ENCODE results near the gene SLC39A9. TPM values are rescaled to one million over a fixed set of nuclear protein-coding genes. Genes with fewer than 3 reads are reported as not detected.
"Not testable (repeated sequence)": the region's sequence is repeated elsewhere in the genome, so short reads cannot be mapped to it uniquely, and the experiment has no call there.

Gene SLC39A9
- total RNA-seq, 1 donor from 2014 or later: 140 TPM

DNA sequence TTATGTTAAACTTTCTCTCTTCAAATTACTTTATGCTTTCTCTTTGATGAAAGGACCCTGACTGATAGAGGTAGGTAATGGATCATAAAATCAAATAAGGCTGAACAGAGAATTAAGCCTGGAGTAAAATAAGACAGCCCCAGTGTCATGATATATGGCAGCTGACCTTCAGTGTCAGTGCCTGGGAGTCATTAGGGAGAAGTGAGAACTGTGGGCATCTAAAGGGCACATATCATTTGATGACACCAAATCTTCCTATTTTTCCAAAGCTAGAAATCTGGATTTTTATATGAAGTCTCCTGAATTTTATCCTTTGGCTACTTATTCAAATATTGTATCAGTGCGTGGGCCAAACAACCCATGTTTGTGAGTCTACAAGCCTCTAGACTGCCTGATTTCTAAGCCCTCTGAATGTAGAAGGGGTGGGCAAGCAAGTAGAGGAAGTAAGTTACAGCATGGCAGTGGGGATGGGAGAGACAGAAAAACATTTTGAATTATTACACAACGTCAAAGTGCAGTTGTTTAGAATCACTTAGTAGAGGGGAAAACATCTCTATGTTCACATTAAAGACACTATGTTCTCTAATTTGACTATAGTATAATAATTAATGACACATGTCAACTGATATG is 10.0 kb downstream of the SLC39A9 start:
- Histone ChIP-seq H3K4me3 (ENCODE audit: low read depth, low read length) (no peak overlapping the region), H3K36me3 (ENCODE audit: control insufficient read depth, insufficient read depth, low read length) (no peaks in the 10 kb centered on the region), H3K27me3 (ENCODE audit: control insufficient read depth, insufficient read depth, low read length) (no peaks in the 10 kb centered on the region)
- TF ChIP-seq, protein P1, sequence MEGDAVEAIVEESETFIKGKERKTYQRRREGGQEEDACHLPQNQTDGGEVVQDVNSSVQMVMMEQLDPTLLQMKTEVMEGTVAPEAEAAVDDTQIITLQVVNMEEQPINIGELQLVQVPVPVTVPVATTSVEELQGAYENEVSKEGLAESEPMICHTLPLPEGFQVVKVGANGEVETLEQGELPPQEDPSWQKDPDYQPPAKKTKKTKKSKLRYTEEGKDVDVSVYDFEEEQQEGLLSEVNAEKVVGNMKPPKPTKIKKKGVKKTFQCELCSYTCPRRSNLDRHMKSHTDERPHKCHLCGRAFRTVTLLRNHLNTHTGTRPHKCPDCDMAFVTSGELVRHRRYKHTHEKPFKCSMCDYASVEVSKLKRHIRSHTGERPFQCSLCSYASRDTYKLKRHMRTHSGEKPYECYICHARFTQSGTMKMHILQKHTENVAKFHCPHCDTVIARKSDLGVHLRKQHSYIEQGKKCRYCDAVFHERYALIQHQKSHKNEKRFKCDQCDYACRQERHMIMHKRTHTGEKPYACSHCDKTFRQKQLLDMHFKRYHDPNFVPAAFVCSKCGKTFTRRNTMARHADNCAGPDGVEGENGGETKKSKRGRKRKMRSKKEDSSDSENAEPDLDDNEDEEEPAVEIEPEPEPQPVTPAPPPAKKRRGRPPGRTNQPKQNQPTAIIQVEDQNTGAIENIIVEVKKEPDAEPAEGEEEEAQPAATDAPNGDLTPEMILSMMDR (IDR thresholded peaks at IDR 0.05; ENCODE audit: insufficient read depth, low read length, severe bottlenecking): no peak
- FAIRE-seq: no peak
- no peak for DNase-seq (ENCODE audit: low read depth)

GRCh38 chr14:69413483-69413882 is 15.0 kb downstream of the SLC39A9 start:
- Histone ChIP-seq H3K36me3 (ENCODE audit: control insufficient read depth, insufficient read depth, low read length) (no peaks in the 10 kb centered on the region), H3K4me3 (ENCODE audit: low read depth, low read length) (no peak overlapping the region), H3K27me3 (ENCODE audit: control insufficient read depth, insufficient read depth, low read length) (no peaks in the 10 kb centered on the region)
- TF ChIP-seq, protein P1 (IDR thresholded peaks at IDR 0.05; ENCODE audit: insufficient read depth, low read length, severe bottlenecking): no peak
- no peak for DNase-seq (ENCODE audit: low read depth)
- FAIRE-seq: no peak

- not testable (repeated sequence) for H3K36me3 ChIP-seq (ENCODE audit: control insufficient read depth, insufficient read depth, low read length); DNase-seq (ENCODE audit: low read depth); H3K4me3 ChIP-seq (ENCODE audit: low read depth, low read length); H3K27me3 ChIP-seq (ENCODE audit: control insufficient read depth, insufficient read depth, low read length); FAIRE-seq
These were observed 17.6 kb downstream of the SLC39A9 start for GRCh38 chr14:69416087-69416486.

DNA sequence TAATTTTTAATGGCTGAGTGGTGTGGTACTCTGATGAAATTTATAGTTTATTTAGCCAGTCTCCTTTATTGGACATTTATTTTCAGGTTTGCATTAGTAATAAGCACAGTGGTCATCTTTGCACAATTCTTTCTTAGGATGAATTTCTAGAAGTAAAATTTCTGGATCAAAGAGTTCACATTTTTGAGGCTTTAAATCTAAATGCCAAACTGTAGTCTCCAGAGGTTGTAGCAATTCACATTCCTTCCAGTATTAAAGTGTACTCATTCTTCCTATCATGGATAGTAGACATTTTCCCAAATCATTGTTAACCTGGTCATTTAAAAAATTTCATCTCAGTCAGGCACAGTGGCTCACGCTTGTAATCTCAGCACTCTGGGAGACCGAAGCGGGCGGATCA is 24.8 kb downstream of the SLC39A9 start:
- no peak overlapping the region for H3K4me3 ChIP-seq (ENCODE audit: low read depth, low read length)
- FAIRE-seq (no peak), DNase-seq (ENCODE audit: low read depth) (no peak)
- peaks cover 3% of the 10 kb centered on the region for H3K36me3 ChIP-seq (ENCODE audit: control insufficient read depth, insufficient read depth, low read length)
- TF ChIP-seq, protein P1 (IDR thresholded peaks at IDR 0.05; ENCODE audit: insufficient read depth, low read length, severe bottlenecking): no peak
- H3K27me3 ChIP-seq (ENCODE audit: control insufficient read depth, insufficient read depth, low read length): no peaks in the 10 kb centered on the region

- TF ChIP-seq, protein P1 (IDR thresholded peaks at IDR 0.05; ENCODE audit: insufficient read depth, low read length, severe bottlenecking): no peak
- H3K27me3 ChIP-seq (ENCODE audit: control insufficient read depth, insufficient read depth, low read length): no peaks in the 10 kb centered on the region
- DNase-seq (ENCODE audit: low read depth) (peak; percentile 18), FAIRE-seq (no peak)
- no peak overlapping the region for H3K4me3 ChIP-seq (ENCODE audit: low read depth, low read length)
- H3K36me3 ChIP-seq (ENCODE audit: control insufficient read depth, insufficient read depth, low read length): peaks cover 3% of the 10 kb centered on the region
These were observed 25.8 kb downstream of the SLC39A9 start for GRCh38 chr14:69424149-69424923.

DNA sequence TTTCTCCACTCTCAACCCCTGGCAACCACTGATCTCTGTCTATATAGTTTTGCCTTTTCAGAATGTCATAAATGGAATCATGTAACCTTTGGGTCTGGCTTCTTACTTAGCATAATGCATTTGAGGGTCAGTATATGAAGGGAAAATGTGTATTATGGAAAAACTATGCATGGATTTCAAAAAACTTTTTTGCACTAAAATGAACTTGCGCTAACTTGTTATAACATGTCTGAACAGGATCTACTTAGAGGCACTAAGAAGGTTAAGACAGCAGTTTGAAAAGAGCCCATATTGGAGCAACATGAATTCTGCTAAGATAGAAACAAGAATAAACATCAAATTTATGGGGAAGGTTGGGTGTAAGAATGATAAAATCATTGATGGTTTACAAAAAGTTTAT is 29.1 kb downstream of the SLC39A9 start:
- FAIRE-seq: no peak
- TF ChIP-seq, protein P1 (IDR thresholded peaks at IDR 0.05; ENCODE audit: insufficient read depth, low read length, severe bottlenecking): no peak
- DNase-seq (ENCODE audit: low read depth): peak; percentile 60
- Histone ChIP-seq H3K4me3 (ENCODE audit: low read depth, low read length) (no peak overlapping the region), H3K36me3 (ENCODE audit: control insufficient read depth, insufficient read depth, low read length) (peaks cover 3% of the 10 kb centered on the region), H3K27me3 (ENCODE audit: control insufficient read depth, insufficient read depth, low read length) (no peaks in the 10 kb centered on the region)

Measured in bronchial epithelial cell (primary cell).